ENCODE results near the gene PEX5. TPM values are rescaled to one million over a fixed set of nuclear protein-coding genes. Genes with fewer than 3 reads are reported as not detected.
"Not testable (repeated sequence)": the region's sequence is repeated elsewhere in the genome, so short reads cannot be mapped to it uniquely, and the experiment has no call there.

The PEX5 gene
- total RNA-seq, 6 donors from 2014 or later = 40.4 to 69.1 (median 49.2) TPM

- no peak for ATAC-seq (ENCODE audit: low FRiP score in 2 of 2)
- no peak overlapping the region for H3K4me3 ChIP-seq
- H3K36me3 ChIP-seq = no peaks in the 10 kb centered on the region
- no peak for TF ChIP-seq POLR2A (IDR thresholded peaks at IDR 0.05)
- no peak for TF ChIP-seq EP300 (IDR thresholded peaks at IDR 0.05)
- TF ChIP-seq CTCF (IDR thresholded peaks at IDR 0.05) = no peak
- TF ChIP-seq POLR2AphosphoS5 (IDR thresholded peaks at IDR 0.05) = no peak
- H3K27me3 ChIP-seq = no peaks in the 10 kb centered on the region
- WGBS, 2 donors = 72 to 79% methylated on average over 7 of the region's 7 CpGs
- no peaks in the 10 kb centered on the region for H3K4me1 ChIP-seq
- H3K27ac ChIP-seq = no peak overlapping the region
- peaks cover 0 to 5% (median 1%) of the 10 kb centered on the region in 4 donors for H3K9me3 ChIP-seq
- no peak for DNase-seq
Observed at GRCh38 chr12:7242176-7243101, 53.0 kb downstream of the PEX5 start.

- not testable (repeated sequence) for H3K27ac ChIP-seq; H3K36me3 ChIP-seq; H3K4me1 ChIP-seq; H3K4me3 ChIP-seq; H3K27me3 ChIP-seq; ATAC-seq (ENCODE audit: low FRiP score in 2 of 2); H3K9me3 ChIP-seq
- DNase-seq = peak in 1 of 2 donors; percentile 11
- 78 to 90% methylated on average over 15 to 19 of the region's 22 CpGs for WGBS, 2 donors
Observed at GRCh38 chr12:7251328-7251996, 62.0 kb downstream of the PEX5 start.

GRCh38 chr12:7259060-7259459, 69.6 kb downstream of the PEX5 start:
- Histone ChIP-seq H3K36me3 (no peaks in the 10 kb centered on the region), H3K27me3 (no peaks in the 10 kb centered on the region), H3K9me3 (no peaks in the 10 kb centered on the region), H3K4me3 (no peak overlapping the region), H3K4me1 (no peaks in the 10 kb centered on the region), H3K27ac (no peak overlapping the region)
- TF ChIP-seq EP300 (IDR thresholded peaks at IDR 0.05) (no peak), POLR2AphosphoS5 (IDR thresholded peaks at IDR 0.05) (no peak), CTCF (IDR thresholded peaks at IDR 0.05) (no peak), POLR2A (IDR thresholded peaks at IDR 0.05) (no peak)
- 85 to 100% methylated on average over 1 of the region's 1 CpG for WGBS, 2 donors
- ATAC-seq (ENCODE audit: low FRiP score in 2 of 2) (no peak), DNase-seq (no peak)

Other genes starting within 250 kb of the PEX5 start
- gene RNU7-1, start 245.9 kb upstream of the PEX5 start, total RNA-seq = not detected
- 100 to 1,000 TPM in 5 of 6 donors, 10 to 100 TPM in 1; 83.8 to 291 (median 179) TPM for gene C12orf57, start 245.7 kb upstream of the PEX5 start, total RNA-seq
- 100 to 1,000 TPM in 4 of 6 donors, 10 to 100 TPM in 2; 56.3 to 215 (median 114) TPM for gene PTPN6, start 238.3 kb upstream of the PEX5 start, total RNA-seq
- gene PHB2, start 219.0 kb upstream of the PEX5 start, total RNA-seq = 100 to 1,000 TPM; 101 to 196 (median 140) TPM
- 10 to 100 TPM; 30.4 to 47.4 (median 38.3) TPM for gene EMG1, start 218.8 kb upstream of the PEX5 start, total RNA-seq
- gene LPCAT3, start 171.2 kb upstream of the PEX5 start, total RNA-seq = 100 to 1,000 TPM in 1 of 6 donors, 10 to 100 TPM in 5; 56.3 to 110 (median 84.1) TPM
- gene C1S, start 129.0 kb upstream of the PEX5 start, total RNA-seq = 100 to 1,000 TPM; 146 to 338 (median 208) TPM
- 100 to 1,000 TPM; 116 to 410 (median 210) TPM for gene C1R, start 97.2 kb upstream of the PEX5 start, total RNA-seq
- gene C1RL, start 80.5 kb upstream of the PEX5 start, total RNA-seq = 100 to 1,000 TPM in 1 of 6 donors, 10 to 100 TPM in 5; 55.9 to 224 (median 82.7) TPM
- gene RBP5, start 60.8 kb upstream of the PEX5 start, total RNA-seq = 1 to 10 TPM in 2 of 6 donors, not detected in 4; 1.8 to 6.9 TPM
- 100 to 1,000 TPM in 1 of 6 donors, 10 to 100 TPM in 5; 14.4 to 111 (median 39.0) TPM for gene CLSTN3, start 59.3 kb upstream of the PEX5 start, total RNA-seq
- not detected for gene ACSM4, start 114.4 kb downstream of the PEX5 start, total RNA-seq

Measured in upper lobe of left lung (tissue), 6 donors.